Measurements from ENCODE around the gene CCNI2.

- TF ChIP-seq, protein P1, sequence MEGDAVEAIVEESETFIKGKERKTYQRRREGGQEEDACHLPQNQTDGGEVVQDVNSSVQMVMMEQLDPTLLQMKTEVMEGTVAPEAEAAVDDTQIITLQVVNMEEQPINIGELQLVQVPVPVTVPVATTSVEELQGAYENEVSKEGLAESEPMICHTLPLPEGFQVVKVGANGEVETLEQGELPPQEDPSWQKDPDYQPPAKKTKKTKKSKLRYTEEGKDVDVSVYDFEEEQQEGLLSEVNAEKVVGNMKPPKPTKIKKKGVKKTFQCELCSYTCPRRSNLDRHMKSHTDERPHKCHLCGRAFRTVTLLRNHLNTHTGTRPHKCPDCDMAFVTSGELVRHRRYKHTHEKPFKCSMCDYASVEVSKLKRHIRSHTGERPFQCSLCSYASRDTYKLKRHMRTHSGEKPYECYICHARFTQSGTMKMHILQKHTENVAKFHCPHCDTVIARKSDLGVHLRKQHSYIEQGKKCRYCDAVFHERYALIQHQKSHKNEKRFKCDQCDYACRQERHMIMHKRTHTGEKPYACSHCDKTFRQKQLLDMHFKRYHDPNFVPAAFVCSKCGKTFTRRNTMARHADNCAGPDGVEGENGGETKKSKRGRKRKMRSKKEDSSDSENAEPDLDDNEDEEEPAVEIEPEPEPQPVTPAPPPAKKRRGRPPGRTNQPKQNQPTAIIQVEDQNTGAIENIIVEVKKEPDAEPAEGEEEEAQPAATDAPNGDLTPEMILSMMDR (IDR thresholded peaks at IDR 0.05) = no peak
- no peak for TF ChIP-seq POLR2A (IDR thresholded peaks at IDR 0.05)
These were observed 13.6 kb upstream of the CCNI2 start for GRCh38 chr5:132733499-132734148.

All from tibial nerve (tissue), 3 donors.